PC-9 (cell line): ENCODE measurements around the gene KIF21B. TPM values are rescaled to one million over a fixed set of nuclear protein-coding genes. Genes with fewer than 3 reads are reported as not detected.

Experiments
- BruUV-seq: library from RNA; stranded (reverse); fragments of 400-500 nt; replicated peaks from 2 replicates; lab custom pipeline; 2021; lab: Mats Ljungman, UMichigan
- CTCF ChIA-PET: fragments of 300-600 bp; sonication (Branson Sonifier 250); formaldehyde crosslinking; loops from one replicate; lab custom pipeline; 2022; ENCODE audit warnings: antibody characterized with exemption; lab: Charles Lee
- POLR2A ChIA-PET: fragments of 300-600 bp; sonication (Branson Sonifier 250); formaldehyde crosslinking; loops from one replicate; lab custom pipeline; 2022; ENCODE audit warnings: antibody characterized with exemption; ENCODE audit not compliant: unreplicated experiment; lab: Charles Lee
- DNase-seq, 2 experiments: peaks; one replicate each; pipeline versions ENCODE4 v3.0.0 to v3.0.0-alpha.2; 2015 to 2022; ENCODE audit warnings: mixed read lengths in 1 of 2
- H2AFZ ChIP-seq: fragments of 200-600 bp; sonication (generic); 2 replicates; pipeline ENCODE4 v1.8.1; 2017; ENCODE audit warnings: antibody characterized with exemption
- H3F3A ChIP-seq: fragments of 200-600 bp; sonication (generic); 2 replicates; pipeline ENCODE4 v1.8.1; 2017; ENCODE audit warnings: antibody characterized with exemption, mild to moderate bottlenecking, low read depth; ENCODE audit not compliant: insufficient read depth
- H3K27ac ChIP-seq: fragments of 200-600 bp; sonication (generic); 2 replicates; pipeline ENCODE4 v1.6.1; 2016; ENCODE audit warnings: mixed run types
- H3K27me3 ChIP-seq: fragments of 200-600 bp; sonication (generic); 2 replicates; pipeline ENCODE4 v1.6.1; 2016; ENCODE audit warnings: low read depth, mixed run types; ENCODE audit not compliant: insufficient read depth
- H3K36me3 ChIP-seq: fragments of 200-600 bp; sonication (generic); 2 replicates; pipeline ENCODE4 v1.6.1; 2016; ENCODE audit warnings: low read depth, mixed run types
- H3K4me1 ChIP-seq: fragments of 200-600 bp; sonication (generic); replicated peaks from 2 replicates; pipeline ENCODE4 v1.6.1; 2016; ENCODE audit warnings: mixed run types; ENCODE audit not compliant: insufficient read depth
- H3K4me2 ChIP-seq: fragments of 200-600 bp; sonication (generic); 2 replicates; pipeline ENCODE4 v1.6.1; 2017; ENCODE audit warnings: mixed run types
- H3K4me3 ChIP-seq: fragments of 200-600 bp; sonication (generic); 2 replicates; pipeline ENCODE4 v1.6.1; 2016; ENCODE audit warnings: mixed run types
- H3K79me2 ChIP-seq: fragments of 200-600 bp; sonication (generic); 2 replicates; pipeline ENCODE4 v1.6.1; 2017; ENCODE audit warnings: low read depth, mixed run types
- H3K9me2 ChIP-seq: fragments of 200-600 bp; sonication (generic); 2 replicates; pipeline ENCODE4 v1.8.1; 2017; ENCODE audit warnings: mild to moderate bottlenecking; ENCODE audit not compliant: insufficient read depth
- H3K9me3 ChIP-seq: fragments of 200-600 bp; sonication (generic); 2 replicates; pipeline ENCODE4 v1.8.1; 2016; ENCODE audit warnings: low read depth; ENCODE audit not compliant: insufficient read depth
- H4K20me1 ChIP-seq: fragments of 200-600 bp; sonication (generic); 2 replicates; pipeline ENCODE4 v1.8.1; 2017; ENCODE audit not compliant: insufficient read depth
- EZH2 ChIP-seq: fragments of 200-600 bp; sonication (generic); IDR thresholded peaks from 2 replicates; pipeline ENCODE4 v1.8.0; 2017; ENCODE audit warnings: antibody characterized with exemption, low read depth
- intact Hi-C: fragments of 100-400 bp; cut with micrococcal nuclease; formaldehyde crosslinking; loops from one replicate; pipeline ENCODE4 v1.10.0; 2022; ENCODE audit not compliant: unreplicated experiment
- total RNA-seq: library from RNA; stranded (reverse); gene quantifications from 2 replicates; pipeline ENCODE4 v1.2.3, GENCODE V29; 2021
- TF ChIP-seq, protein P1 (sequence below): fragments of 200-600 bp; sonication (generic); conservative IDR thresholded peaks from 2 replicates; pipeline ENCODE4 v1.6.1; 2017; ENCODE audit warnings: mixed run types, antibody characterized with exemption, mild to moderate bottlenecking, moderate library complexity

The KIF21B gene
- total RNA-seq, 1 experiment from 2014 or later: 3.7 TPM

GRCh38 chr1:200976634-200977033 is 46.9 kb downstream of the KIF21B start:
- no peak overlapping the region for H3K4me3 ChIP-seq
- H2AFZ ChIP-seq: no peak overlapping the region
- peaks cover 24% of the 10 kb centered on the region for H3K4me1 ChIP-seq
- no peaks in the 10 kb centered on the region for H3K79me2 ChIP-seq
- no peaks in the 10 kb centered on the region for H3K9me3 ChIP-seq
- POLR2A ChIA-PET: no interaction called here
- intact Hi-C loops: no loop called here
- no peaks in the 10 kb centered on the region for H3K27me3 ChIP-seq
- no TSS peak for BruUV-seq
- no peaks in the 10 kb centered on the region for H3K9me2 ChIP-seq
- H3F3A ChIP-seq: no peaks in the 10 kb centered on the region
- CTCF ChIA-PET: no interaction called here
- no peak overlapping the region for H3K27ac ChIP-seq
- DNase-seq: no peak
- H3K36me3 ChIP-seq: no peaks in the 10 kb centered on the region
- TF ChIP-seq, protein P1, sequence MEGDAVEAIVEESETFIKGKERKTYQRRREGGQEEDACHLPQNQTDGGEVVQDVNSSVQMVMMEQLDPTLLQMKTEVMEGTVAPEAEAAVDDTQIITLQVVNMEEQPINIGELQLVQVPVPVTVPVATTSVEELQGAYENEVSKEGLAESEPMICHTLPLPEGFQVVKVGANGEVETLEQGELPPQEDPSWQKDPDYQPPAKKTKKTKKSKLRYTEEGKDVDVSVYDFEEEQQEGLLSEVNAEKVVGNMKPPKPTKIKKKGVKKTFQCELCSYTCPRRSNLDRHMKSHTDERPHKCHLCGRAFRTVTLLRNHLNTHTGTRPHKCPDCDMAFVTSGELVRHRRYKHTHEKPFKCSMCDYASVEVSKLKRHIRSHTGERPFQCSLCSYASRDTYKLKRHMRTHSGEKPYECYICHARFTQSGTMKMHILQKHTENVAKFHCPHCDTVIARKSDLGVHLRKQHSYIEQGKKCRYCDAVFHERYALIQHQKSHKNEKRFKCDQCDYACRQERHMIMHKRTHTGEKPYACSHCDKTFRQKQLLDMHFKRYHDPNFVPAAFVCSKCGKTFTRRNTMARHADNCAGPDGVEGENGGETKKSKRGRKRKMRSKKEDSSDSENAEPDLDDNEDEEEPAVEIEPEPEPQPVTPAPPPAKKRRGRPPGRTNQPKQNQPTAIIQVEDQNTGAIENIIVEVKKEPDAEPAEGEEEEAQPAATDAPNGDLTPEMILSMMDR: no peak
- TF ChIP-seq EZH2: no peak
- H3K4me2 ChIP-seq: no peak overlapping the region
- H4K20me1 ChIP-seq: no peaks in the 10 kb centered on the region

DNA sequence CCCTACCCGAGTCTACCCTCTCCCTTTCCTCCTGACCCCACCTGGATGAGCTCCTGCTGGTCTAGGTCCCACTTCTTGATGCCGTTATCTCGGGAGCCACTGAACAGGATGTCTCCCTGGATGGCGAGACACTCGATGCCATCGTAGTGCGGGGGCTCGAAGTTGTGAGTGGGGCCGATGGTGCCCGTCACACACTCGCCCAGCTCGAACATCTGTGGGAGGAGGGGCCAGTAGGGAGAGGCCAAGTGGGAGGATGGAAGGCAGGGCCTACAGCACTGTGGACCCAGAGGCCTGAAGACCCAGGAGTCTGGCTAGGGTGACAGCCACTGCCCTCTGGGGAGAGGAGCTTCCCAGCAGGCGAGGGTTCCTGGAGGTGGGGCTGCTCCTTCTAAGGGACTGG is 48.1 kb downstream of the KIF21B start:
- no peak overlapping the region for H2AFZ ChIP-seq
- DNase-seq: no peak
- H3K4me1 ChIP-seq: peaks cover 24% of the 10 kb centered on the region
- no peaks in the 10 kb centered on the region for H3K9me2 ChIP-seq
- BruUV-seq: no TSS peak
- TF ChIP-seq, protein P1: no peak
- TF ChIP-seq EZH2: no peak
- H3K4me2 ChIP-seq: no peak overlapping the region
- no peaks in the 10 kb centered on the region for H4K20me1 ChIP-seq
- no peaks in the 10 kb centered on the region for H3K36me3 ChIP-seq
- H3F3A ChIP-seq: no peaks in the 10 kb centered on the region
- ChIA-PET POLR2A (interaction anchor here (1.0 kb wide), 1 partner anchor 37 kb away, joined by 3 read pairs; no protein-coding TSS in a partner anchor), CTCF (interaction anchor here (0.5 kb wide), 1 partner anchor 138 kb away, joined by 4 read pairs; no protein-coding TSS in a partner anchor)
- no peaks in the 10 kb centered on the region for H3K79me2 ChIP-seq
- H3K27ac ChIP-seq: no peak overlapping the region
- H3K9me3 ChIP-seq: no peaks in the 10 kb centered on the region
- H3K27me3 ChIP-seq: no peaks in the 10 kb centered on the region
- intact Hi-C loops: no loop called here
- no peak overlapping the region for H3K4me3 ChIP-seq

DNA sequence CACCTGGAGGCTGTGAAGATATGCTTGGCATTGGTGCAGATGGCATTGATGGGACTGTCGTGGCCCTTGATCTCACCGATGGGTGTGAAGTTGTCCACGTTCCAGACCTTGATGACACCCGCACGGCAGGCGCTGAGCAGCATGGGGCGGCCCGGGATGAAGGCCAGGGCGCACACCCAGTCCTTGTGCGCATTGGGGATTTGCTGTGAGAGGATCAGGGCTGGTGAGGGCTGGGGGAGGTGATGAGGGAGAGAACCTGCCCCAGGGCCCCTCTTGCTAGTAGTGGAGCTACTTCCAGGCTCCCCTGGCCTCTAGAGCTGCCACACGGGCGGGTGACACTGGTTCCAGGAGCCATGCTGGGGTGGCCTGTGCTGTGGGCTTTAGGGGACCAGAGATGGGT is 48.8 kb downstream of the KIF21B start:
- Histone ChIP-seq H3K9me3 (no peaks in the 10 kb centered on the region), H3K27me3 (no peaks in the 10 kb centered on the region), H3K36me3 (no peaks in the 10 kb centered on the region), H4K20me1 (no peaks in the 10 kb centered on the region), H2AFZ (no peak overlapping the region), H3K4me1 (peaks cover 24% of the 10 kb centered on the region), H3K27ac (no peak overlapping the region), H3K4me3 (no peak overlapping the region), H3K9me2 (no peaks in the 10 kb centered on the region), H3F3A (no peaks in the 10 kb centered on the region), H3K4me2 (no peak overlapping the region), H3K79me2 (no peaks in the 10 kb centered on the region)
- POLR2A ChIA-PET: no interaction called here
- DNase-seq: no peak
- CTCF ChIA-PET: interaction anchor here (0.5 kb wide), 1 partner anchor 139 kb away, joined by 4 read pairs; no protein-coding TSS in a partner anchor
- no TSS peak for BruUV-seq
- intact Hi-C loops: loop anchor here (5.0 kb wide), 1 partner anchor 248 kb away; no protein-coding TSS in a partner anchor
- TF ChIP-seq, protein P1: no peak
- TF ChIP-seq EZH2: no peak
